GM21390 (cell line): Measurements from ENCODE around the gene RANBP2.
A peak's percentile ranks its signal among the peaks of the same experiment; 100 is the strongest.
"Not testable (repeated sequence)": the region's sequence is repeated elsewhere in the genome, so short reads cannot be mapped to it uniquely, and the experiment has no call there.

ENCODE experiments used
- ATAC-seq: cut with Tn5 transposase; IDR thresholded peaks from one replicate; pipeline ENCODE4 v1.9.1; 2021; ENCODE audit not compliant: unreplicated experiment

RANBP2 gene

GRCh38 chr2:108719149-108720044, at the start of gene RANBP2:
Gene RANBP2 (plus strand): TSS chr2:108719482. CDS start chr2:108719607, 125 bp downstream.
- peak; percentile 98 for ATAC-seq

GRCh38 chr2:108670282-108670681, 49.0 kb upstream of the RANBP2 start:
- not testable (repeated sequence) for ATAC-seq

GRCh38 chr2:108672200-108672805, 47.0 kb upstream of the RANBP2 start:
- not testable (repeated sequence) for ATAC-seq

GRCh38 chr2:108676522-108676921, 42.8 kb upstream of the RANBP2 start:
- ATAC-seq = not testable (repeated sequence)

- ATAC-seq = not testable (repeated sequence)
Measured at GRCh38 chr2:108677239-108677744, 42.0 kb upstream of the RANBP2 start.

- ATAC-seq = not testable (repeated sequence)
Measured at GRCh38 chr2:108678198-108678651, 41.1 kb upstream of the RANBP2 start.

GRCh38 chr2:108680805-108681204, 38.5 kb upstream of the RANBP2 start:
- ATAC-seq = not testable (repeated sequence)

- not testable (repeated sequence) for ATAC-seq
Measured at GRCh38 chr2:108688818-108689756, 30.2 kb upstream of the RANBP2 start.

GRCh38 chr2:108690001-108690400, 29.3 kb upstream of the RANBP2 start:
- ATAC-seq = peak; percentile 72

- no peak for ATAC-seq
Measured at GRCh38 chr2:108691447-108691846, 27.8 kb upstream of the RANBP2 start.

GRCh38 chr2:108701208-108701607, 18.1 kb upstream of the RANBP2 start:
- ATAC-seq = no peak

- no peak for ATAC-seq
Measured at GRCh38 chr2:108701806-108702205, 17.5 kb upstream of the RANBP2 start.

GRCh38 chr2:108704871-108705270, 14.4 kb upstream of the RANBP2 start:
- ATAC-seq = no peak

GRCh38 chr2:108707300-108707699, 12.0 kb upstream of the RANBP2 start:
- ATAC-seq = no peak

- ATAC-seq = not testable (repeated sequence)
Measured at GRCh38 chr2:108716971-108717370, 2.3 kb upstream of the RANBP2 start.

GRCh38 chr2:108726048-108726447, 6.8 kb downstream of the RANBP2 start:
- not testable (repeated sequence) for ATAC-seq

GRCh38 chr2:108734656-108735055, 15.4 kb downstream of the RANBP2 start:
- not testable (repeated sequence) for ATAC-seq

GRCh38 chr2:108757973-108758372, 38.7 kb downstream of the RANBP2 start:
- not testable (repeated sequence) for ATAC-seq

- not testable (repeated sequence) for ATAC-seq
Measured at GRCh38 chr2:108762618-108763017, 43.3 kb downstream of the RANBP2 start.

- not testable (repeated sequence) for ATAC-seq
Measured at GRCh38 chr2:108766671-108767070, 47.4 kb downstream of the RANBP2 start.

- ATAC-seq = not testable (repeated sequence)
Measured at GRCh38 chr2:108767859-108768258, 48.6 kb downstream of the RANBP2 start.
